Measurements from ENCODE around the gene RNF41.
"Not testable (repeated sequence)": the region's sequence is repeated elsewhere in the genome, so short reads cannot be mapped to it uniquely, and the experiment has no call there.

Gene RNF41

DNA sequence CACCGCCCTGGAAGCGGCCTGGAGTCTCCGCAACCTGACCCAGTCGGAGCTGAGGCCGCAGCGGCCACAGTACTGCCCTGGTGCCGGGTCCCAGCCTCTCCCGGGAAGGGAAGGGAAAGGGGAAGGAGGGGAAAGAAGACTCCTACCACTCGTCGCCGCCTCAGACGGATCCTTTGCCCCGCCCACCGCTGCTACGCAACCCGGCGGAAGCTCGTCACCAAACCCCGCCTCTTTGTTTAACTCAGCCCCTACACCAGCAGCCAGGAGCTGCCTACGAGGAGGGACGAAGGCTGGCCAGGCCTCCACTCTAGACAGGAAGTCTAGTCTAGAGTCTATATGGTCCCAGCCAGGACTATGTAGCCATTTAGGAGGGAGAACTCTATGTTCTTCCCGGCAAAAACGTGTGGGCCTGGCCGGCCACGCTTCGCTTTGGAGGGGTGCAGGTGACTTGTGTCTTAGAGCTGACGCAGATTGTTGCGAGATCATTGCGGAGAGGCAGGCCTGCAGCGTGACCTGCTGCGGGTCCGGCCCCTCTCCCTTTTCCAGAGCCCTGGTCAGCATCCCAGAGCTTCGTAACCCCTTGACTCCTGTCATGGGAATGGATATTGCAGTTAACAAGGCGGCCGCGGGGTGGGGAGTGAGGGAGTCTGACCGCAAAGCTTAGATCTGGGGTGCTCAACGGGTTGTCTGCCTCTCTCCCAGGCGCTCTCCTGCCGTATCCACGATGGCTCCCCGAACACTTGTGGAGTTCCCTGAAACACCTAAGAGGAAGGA lies at the start of gene RNF41:
RNF41 (minus strand) TSS at position 166 of the 774 bp plus-strand sequence. CDS start 7,875 bp downstream, outside the sequence.
- peak; percentile 86 for DNase-seq (ENCODE audit: low read depth)

DNA sequence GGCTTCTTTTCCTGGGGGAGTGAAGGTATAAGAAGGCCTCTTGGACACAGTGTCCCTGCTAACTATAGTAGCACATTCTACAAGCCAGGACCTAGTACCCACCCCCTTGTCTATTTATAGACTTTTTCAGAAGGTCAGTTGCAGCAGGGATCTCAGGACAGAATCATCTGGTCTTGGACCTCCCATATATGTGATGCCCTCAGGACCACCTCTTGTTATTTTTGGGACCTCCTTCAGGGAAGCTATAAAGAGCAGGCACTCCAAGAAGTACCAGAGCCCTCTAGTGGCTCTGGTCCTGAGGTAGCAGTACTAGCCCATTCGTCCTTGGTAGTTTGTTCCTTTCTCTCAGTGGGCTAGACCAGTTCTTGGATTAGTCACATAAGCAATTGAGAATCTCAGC lies 49.3 kb upstream of the RNF41 start:
- DNase-seq (ENCODE audit: low read depth), result no peak

DNA sequence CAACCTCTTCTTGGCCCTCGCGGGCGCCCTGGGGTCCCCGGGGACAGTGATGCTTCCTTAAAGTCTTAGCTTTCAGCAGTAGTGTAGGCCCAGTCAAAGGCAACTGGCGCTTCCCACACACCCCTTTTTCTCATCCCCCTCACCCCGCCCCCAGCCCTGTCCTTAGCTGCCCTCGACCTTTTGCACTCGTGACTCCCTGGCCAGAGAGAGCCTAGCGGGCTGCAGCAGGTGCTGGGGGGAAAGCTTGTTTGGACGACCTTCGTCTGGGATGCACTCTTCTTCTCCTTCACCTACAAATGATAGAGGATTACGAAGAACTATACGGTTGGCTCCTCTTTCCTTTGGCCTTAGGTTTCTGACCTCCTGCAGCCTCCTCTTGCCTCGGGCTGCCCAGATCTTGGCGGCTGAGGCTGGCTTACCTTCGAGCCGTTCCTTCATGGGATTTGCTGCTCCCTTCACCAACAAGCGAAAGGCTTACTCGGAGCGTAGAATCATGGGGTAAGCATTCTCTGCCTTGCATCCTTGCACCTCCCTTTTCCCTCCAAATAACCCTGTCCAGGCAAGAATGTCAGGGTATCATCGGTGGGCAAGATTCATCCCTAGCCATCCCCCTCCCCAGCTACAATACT lies 45.8 kb upstream of the RNF41 start:
- no peak for DNase-seq (ENCODE audit: low read depth)

DNA sequence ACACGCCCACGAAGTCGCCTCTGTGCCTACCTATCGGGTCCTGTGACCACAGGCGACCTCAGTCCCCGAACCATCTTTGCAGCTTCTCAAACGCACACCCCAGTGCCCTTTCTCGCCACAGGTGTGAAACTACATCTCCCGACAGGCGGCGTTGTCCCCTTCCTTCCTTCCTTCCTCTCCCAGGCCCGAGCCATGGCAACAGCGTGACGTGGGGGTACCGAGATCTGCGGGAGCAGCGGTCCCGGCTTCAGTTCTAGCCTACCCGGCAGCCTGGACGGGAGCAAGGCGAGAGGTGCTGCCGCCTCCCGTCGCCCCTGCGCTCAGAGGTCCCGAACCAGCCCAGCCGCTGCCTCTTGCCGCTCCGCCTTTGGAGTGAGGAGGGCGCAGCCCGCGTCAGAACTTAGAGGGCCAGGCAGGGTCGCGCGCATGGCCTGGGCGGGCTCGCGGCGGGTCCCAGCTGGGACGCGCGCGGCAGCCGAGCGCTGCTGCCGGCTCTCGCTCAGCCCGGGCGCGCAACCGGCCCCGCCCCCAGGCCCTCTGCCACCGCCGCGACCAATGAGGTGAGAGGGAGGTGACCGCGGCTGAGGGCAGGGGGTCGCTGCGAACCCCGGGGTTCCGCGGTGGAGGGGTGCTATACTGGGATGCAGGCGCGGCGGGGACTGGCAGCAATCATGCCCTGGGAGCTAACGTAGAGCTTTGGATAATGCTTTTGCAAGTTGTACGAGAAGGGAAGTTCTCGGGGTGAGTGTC lies 45.1 kb upstream of the RNF41 start, which contains the start of gene COQ10A:
COQ10A (plus strand) TSS at position 250 of the 750 bp plus-strand sequence; CDS start at position 427, 177 bp downstream.
- peak; percentile 85 for DNase-seq (ENCODE audit: low read depth)

DNA sequence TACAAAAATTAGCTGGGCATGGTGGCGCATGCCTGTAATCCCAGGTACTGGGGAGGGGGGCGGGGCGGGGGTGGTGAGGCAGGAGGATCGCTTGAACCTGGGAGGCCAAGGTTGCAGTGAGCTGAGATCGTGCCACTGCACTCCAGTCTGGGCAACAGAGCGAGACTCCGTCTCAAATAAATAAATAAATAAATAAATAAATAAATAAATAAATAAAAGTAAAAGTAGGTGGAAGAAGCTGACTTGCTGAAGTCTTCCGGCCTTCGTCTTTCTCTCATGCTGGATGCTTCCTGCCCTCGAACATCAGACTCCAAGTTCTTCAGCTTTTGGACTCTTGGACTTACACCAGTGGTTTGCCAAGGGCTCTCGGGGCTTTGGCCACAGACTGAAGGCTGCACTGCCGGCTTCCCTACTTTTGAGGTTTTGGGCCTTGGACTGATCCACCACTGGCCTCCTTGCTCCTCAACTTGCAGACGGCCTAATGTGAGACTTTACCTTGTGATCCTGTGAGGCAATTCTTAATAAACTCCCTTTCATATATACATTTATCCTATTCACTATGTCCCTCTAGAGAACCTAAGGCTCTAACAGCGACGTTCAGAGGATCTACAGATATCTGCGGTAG lies 44.5 kb upstream of the RNF41 start:
- not testable (repeated sequence) for DNase-seq (ENCODE audit: low read depth)

DNA sequence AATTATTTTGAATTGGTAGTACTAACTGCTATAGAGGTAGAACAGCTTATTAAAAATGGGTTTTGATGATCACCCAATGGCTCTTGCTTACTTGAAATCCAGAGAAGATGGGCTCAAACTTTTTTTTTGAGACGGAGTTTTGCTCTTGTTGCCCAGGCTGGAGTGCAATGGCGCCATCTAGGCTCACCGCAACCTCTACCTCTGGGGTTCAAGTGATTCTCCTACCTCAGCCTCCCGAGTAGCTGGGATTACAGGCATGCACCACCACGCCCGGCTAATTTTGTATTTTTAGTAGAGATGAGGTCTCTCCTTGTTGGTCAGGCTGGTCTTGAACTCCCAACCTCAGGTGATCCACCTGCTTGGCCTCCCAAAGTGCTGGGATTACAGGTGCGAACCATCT lies 41.2 kb upstream of the RNF41 start:
- not testable (repeated sequence) for DNase-seq (ENCODE audit: low read depth)

DNA sequence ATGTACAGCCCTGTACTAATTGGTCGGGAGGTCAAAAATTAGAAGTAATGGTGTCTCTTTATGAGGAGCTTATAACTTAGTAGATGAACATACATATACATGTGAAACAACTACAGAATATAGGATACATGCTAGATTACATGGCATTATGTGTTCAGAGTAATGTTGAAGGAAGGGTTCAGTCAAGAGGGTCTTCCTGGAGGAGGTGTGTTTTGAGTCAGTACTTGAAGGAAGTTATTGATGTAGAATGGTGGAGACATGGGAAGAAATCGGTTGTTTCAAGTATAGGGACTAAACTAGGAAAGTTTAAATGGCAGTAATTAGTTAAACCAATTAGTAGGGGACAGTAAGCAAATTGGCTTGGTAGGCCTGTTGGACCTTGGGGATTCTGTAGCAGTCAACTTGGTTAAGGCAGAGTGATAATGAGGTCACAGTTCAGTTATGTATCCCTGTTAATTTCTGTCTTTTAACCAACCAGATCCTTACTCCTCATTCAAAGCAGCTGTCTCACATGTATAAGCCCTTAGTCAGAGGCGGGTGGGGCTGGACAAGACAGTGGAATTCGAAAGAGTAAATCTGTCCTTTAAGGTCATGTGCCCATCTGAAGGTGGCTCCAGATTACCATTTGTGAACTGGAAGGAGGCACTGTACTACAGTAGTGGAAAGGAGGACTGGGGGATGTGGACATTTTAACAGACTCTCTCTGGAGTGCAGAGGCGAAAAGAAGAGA lies 39.9 kb upstream of the RNF41 start:
- DNase-seq (ENCODE audit: low read depth), result no peak

DNA sequence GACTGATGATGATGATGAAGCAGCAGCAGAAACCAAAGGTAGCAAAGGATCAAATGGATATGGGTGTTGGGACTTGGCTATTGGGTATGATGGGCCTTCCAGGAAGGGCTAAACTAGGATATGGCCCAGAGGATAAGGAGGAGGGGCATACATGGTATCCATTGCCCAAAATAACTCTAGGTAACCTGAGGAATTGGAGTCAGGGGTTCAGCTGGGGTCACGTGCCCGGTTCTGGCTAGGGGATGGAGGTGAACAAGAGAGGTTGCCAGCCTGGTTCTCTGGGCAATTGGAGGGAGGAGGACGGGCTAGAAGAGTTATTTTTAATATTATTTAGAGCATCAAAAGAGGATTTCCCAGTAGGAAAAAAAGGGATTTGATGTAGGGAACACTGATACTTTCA lies 39.2 kb upstream of the RNF41 start:
- DNase-seq (ENCODE audit: low read depth), result no peak

DNA sequence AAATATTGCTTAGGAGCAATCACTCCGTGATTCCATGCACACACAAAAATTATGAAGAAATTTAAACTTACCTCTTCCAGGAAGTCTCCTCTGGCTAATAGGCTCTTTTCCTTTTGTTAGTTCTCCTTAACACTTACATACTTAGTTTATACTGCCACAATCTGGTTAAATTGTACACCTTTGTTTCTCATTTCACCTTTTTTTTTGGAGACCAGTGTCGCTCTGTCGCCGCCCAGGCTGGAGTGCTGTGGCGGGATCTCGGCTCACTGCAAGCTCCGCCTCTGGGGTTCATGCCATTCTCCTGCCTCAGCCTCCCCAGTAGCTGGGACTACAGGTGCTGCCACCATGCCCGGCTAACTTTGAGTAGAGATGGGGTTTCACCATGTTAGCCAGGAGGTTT lies 38.7 kb upstream of the RNF41 start:
- no peak for DNase-seq (ENCODE audit: low read depth)

DNA sequence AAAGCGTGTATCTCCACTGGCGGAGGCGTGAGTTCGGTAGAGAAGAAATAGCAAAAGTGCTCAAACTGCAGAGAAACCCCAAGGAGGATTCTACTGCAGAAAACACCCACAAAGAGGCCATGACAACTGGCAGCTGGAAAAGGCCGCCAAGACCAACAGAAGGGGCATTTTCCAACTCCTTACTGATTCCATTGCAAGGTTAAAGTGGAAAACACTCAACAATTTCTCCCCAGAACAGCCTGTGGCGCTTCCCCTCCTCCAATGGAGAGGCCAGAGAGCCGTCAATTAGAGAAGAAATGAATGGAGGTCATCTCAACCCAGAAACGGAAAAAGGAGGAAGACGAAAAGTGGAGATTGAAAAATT lies 37.1 kb upstream of the RNF41 start:
- no peak for DNase-seq (ENCODE audit: low read depth)

DNA sequence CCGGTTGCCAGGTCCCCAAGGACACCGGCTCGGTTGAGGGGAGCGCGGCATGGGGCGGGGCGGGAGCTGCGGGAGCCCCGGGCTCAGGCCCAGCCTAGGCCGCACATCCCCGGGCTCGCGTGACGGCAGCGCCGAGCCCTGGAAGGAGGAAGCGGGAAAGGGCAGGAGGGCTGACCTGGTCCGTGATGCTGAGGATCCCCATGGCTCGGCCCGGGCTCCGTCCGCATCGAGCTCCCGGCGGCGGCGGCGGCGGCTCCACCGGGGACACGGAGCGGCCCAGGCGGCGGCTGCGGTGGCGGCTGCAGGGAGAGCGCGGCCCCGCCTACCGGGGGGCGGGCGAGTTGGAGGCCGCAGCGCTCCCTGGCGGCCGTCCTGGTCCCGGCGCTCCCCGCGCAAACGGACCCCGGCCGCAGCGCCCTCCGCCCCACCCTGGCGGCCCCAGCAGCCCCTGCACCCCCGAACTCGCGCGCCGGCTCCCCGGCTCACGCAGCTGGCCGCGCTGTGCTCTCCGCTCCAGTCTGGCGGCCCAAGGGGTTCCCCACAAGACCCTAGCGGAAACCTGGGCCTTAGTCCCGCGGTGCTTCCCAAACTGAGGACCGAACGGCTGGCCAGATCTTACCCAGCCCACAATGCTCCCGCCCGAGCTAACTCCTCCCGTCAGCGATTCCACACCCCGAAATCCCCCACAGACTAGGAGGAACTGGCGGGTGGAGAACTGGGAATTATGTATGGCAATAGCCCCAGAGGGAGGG lies 36.5 kb upstream of the RNF41 start, which contains the start of gene ANKRD52:
ANKRD52 (minus strand) TSS at position 317 of the 752 bp plus-strand sequence; CDS start at position 202, 115 bp downstream.
- DNase-seq (ENCODE audit: low read depth), result peak; percentile 68

DNA sequence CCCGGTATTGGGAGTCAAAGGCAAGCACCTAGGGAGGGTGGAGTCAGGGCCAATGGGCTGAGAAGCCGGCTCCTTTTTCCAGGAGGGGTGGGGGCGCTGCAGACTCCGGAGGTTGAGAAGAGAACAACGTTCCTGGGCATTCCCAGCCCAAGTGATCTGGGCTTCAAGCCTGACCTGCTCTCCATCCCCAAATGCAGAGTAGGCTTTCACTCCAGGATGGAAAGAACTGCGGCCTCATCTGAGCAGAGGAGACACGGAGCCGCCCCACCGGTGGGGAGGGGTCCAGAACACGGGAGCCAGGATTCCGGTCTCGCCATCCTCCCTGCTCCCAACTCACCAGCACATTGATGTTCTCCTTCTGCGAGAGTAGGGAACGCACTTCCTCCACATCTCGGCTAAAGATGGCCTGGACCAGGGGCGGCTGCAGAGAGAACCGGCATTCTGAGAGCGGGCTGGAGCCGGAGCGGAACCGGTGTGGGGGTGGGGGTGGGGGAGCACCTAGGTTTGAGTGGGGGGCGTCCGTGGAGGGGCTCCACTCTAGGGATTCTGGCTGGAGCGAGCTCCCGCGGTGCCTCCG lies 35.9 kb upstream of the RNF41 start:
- no peak for DNase-seq (ENCODE audit: low read depth)

DNA sequence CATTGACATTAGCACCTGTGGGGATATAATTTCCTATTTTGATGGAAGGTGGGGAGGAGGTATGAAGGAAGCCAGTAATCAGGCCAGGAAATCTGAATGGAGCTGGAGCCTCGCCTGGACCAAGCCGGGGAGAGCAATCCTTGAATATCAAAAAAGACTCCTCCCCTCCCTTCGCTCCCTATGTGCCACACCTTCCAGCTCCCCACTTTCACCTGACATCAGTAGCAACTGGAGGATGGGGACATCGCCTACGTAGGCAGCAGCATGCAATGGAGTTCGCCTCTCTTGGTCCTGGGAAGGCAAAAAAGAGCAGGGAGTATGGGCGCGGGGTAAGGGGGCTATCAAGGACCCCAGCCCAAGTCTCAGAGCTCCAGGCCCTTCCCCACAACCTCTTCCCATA lies 35.3 kb upstream of the RNF41 start:
- no peak for DNase-seq (ENCODE audit: low read depth)

DNA sequence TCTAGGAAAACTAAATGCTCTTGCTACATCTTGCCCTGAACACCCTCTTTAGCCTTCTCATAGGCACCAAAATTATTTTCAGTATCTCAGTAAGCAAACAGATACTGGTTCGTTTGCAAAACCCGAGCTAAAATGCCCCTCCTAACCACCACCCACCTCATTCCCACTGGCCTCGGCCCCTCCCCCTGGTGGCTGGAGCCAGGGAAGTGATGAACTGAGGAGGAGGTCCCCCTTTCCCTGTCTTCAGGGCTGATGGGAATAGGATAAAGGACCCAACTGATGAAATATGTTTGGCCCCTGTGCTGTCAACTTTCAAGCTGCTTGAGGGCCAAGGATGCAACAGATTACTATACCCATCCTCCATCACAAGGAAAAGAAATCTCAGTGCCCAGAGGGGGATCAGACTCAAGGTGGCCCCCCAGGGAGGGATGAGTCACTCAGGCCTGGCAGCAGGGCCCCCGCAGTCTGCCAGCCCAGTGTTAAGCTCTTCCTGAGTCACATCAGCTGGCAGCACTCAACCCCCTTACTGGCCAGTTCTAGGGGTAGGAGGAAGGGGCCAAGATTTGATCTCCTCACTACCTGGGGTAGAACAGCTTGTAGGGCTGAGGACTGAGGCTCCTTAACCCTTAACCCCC lies 34.7 kb upstream of the RNF41 start:
- DNase-seq (ENCODE audit: low read depth), result no peak

DNA sequence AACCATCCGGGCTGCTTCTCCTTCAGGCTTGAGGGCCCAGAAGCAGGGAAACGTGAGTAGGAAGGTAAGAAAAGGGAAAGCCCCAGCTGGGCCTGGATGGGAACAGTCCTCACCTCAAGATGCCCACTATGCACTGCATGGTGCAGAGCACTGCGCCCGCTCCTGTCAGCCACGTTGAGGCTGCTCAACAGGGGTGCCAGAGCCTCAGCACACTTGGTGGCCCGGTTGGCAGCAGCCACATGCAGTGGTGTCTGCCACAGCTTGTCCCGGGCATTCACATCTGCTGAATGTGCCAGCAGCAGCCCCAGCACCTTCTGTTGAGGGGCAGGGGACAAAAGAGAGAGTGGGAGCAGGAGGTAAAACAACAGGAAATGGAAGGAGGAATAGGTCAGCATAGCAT lies 33.9 kb upstream of the RNF41 start:
- no peak for DNase-seq (ENCODE audit: low read depth)

DNA sequence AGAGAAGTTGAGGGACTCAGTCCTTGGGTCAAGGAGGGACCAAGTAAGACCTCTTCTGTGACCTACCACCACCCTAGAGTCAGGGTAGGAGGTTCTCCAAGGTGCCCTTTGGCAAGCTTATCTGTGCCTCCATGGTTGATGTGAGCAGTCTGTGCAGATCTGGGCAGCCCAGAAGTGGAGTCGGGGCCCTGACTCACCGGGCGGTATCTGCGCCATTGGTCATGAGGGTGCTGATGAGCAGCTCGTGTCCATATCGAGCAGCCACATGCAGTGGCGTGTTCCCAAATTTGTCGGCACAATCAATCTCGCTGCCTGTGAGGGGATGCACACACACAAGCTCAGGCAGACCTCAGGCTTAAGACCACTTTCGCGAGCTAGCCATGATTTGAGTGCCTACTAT lies 31.4 kb upstream of the RNF41 start:
- no peak for DNase-seq (ENCODE audit: low read depth)

DNA sequence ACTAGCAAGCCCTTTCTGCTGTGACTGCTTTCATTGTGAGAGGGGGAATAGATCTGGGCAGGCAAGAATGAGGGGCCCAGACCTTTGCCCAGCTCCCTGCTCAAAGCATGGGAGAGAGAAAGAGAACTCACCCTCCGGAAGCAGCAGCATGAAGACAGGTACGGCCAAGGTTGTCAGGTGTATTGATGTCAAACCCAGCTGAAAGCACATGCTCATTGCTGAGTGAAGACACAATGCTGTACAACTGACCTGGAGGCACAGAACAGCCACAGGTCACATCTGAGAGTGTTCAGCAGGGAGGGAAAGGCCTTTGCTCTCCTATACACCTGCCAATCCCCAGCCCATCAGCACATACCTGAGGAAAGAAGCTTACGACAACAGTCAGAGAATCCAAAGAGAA lies 30.9 kb upstream of the RNF41 start:
- DNase-seq (ENCODE audit: low read depth), result no peak

DNA sequence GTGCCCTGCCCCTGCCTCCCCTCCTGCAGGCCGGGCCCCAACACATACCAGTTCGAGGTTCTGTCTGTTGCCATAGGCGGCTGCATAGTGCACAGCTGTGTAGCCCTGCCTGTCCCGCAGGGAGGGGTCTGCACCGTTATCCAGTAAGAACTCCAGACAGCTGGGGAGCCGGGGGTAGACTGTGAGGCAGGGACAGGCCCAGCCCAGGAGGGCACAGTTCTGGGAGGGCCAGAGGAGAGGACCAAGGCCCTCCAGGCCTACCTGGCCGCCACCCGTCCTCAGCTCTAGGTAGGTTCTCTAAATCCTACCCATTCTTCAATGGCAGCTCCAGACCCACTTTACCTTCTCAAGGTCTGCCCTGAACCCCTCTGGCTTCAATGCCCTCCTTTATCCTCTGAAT lies 27.0 kb upstream of the RNF41 start:
- DNase-seq (ENCODE audit: low read depth), result no peak

DNA sequence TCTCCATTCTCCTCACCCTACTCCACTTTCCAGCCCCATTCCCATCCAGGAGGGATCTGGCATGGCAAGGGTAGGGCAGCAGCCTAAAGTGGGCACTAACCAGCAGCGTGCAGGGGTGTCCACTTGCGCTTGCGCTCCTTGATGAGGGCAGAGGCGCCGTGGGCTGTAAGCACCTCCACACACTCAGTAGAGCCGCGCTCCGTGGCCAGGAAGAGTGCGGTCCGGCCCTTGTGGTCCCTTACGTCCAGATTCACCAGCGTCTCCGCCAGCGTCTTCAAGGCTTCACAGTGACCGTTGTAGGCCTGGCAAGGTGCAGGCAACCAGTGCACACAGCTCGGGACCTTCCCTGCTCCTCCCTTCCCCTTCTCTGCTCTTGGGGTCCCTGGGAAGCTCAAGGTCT lies 26.2 kb upstream of the RNF41 start:
- DNase-seq (ENCODE audit: low read depth), result no peak

DNA sequence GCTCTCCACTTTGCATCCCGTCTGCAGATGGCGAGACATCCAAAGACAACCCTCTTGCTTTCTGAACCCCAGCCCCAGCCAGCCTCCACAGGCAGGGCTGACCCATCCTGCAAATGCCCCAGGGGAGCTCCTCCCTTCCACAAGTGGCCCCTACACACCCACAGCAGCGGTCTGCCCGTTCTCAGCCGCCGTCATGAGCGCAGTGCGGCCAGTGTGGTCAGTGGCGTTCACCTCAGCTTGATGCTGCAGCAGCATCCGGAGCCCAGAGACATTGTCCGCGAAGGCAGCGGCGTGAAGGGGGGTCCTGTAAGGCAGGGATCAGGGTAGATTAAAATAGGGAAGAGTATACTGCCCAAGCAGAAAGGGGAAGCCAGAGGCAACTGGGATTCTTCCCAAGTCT lies 22.8 kb upstream of the RNF41 start:
- no peak for DNase-seq (ENCODE audit: low read depth)
